ENCODE data around the gene SCUBE1. TPM values are rescaled to one million over a fixed set of nuclear protein-coding genes. Genes with fewer than 3 reads are reported as not detected.

SCUBE1 gene
- total RNA-seq, 1 experiment from 2014 or later: not detected

- Histone ChIP-seq H3K27me3 (ENCODE audit: control insufficient read depth, insufficient read depth, low read length) (no peaks in the 10 kb centered on the region), H3K9me3 (ENCODE audit: control insufficient read depth, insufficient read depth, low read depth, low read length) (no peaks in the 10 kb centered on the region), H3K4me1 (ENCODE audit: control insufficient read depth, insufficient read depth, low read length) (no peaks in the 10 kb centered on the region), H3K27ac (ENCODE audit: low read length) (no peak overlapping the region), H3K4me3 (ENCODE audit: low read depth in 2 of 2, low read length in 2 of 2) (no peak overlapping the region), H3K36me3 (ENCODE audit: control insufficient read depth, insufficient read depth, low read length) (no peaks in the 10 kb centered on the region)
- TF ChIP-seq SIN3A (IDR thresholded peaks at IDR 0.05; ENCODE audit: borderline replicate concordance, insufficient read depth, low read depth, low read length) (no peak), TCF7L2 (IDR thresholded peaks at IDR 0.05; ENCODE audit: low read depth, low read length) (no peak), POLR2AphosphoS5 (IDR thresholded peaks at IDR 0.05; ENCODE audit: low read depth, low read length) (no peak), REST (IDR thresholded peaks at IDR 0.05; ENCODE audit: insufficient read depth in 1 of 2, low read depth in 2 of 2, low read length in 1 of 2) (no peak), CTCF (IDR thresholded peaks at IDR 0.05) (no peak)
- ChIA-PET CTCF (interaction anchor here (1.1 to 1.3 kb wide), 2 partner anchors 39 to 75 kb away, joined by 4 to 5 read pairs; no protein-coding TSS in a partner anchor), POLR2A (no interaction called here)
- no TSS peak for BruUV-seq (replicated peaks)
- DNase-seq (ENCODE audit: low read depth, low spot score) (no peak), ATAC-seq (no peak)
- in situ Hi-C loops (cut with HindIII; ENCODE audit: low pct_unique_long_range_greater_than_20kb, low sequenced_read_pairs) (no loop called here), intact Hi-C loops (cut with micrococcal nuclease; ENCODE audit: unreplicated experiment) (loop anchor here (5.0 kb wide), 1 partner anchor 116 kb away; no protein-coding TSS in a partner anchor)
Measured at GRCh38 chr22:43270949-43271348, 72.2 kb downstream of the SCUBE1 start.

- in situ Hi-C loops (cut with HindIII; ENCODE audit: low pct_unique_long_range_greater_than_20kb, low sequenced_read_pairs): no loop called here
- no TSS peak for BruUV-seq (replicated peaks)
- Histone ChIP-seq H3K4me3 (ENCODE audit: low read depth in 2 of 2, low read length in 2 of 2) (no peak overlapping the region), H3K36me3 (ENCODE audit: control insufficient read depth, insufficient read depth, low read length) (no peaks in the 10 kb centered on the region), H3K27me3 (ENCODE audit: control insufficient read depth, insufficient read depth, low read length) (no peaks in the 10 kb centered on the region), H3K9me3 (ENCODE audit: control insufficient read depth, insufficient read depth, low read depth, low read length) (no peaks in the 10 kb centered on the region), H3K27ac (ENCODE audit: low read length) (no peak overlapping the region), H3K4me1 (ENCODE audit: control insufficient read depth, insufficient read depth, low read length) (no peaks in the 10 kb centered on the region)
- peak; percentile 64 for ATAC-seq
- intact Hi-C loops (cut with micrococcal nuclease; ENCODE audit: unreplicated experiment): loop anchor here (5.0 kb wide), 1 partner anchor 117 kb away; no protein-coding TSS in a partner anchor
- DNase-seq (ENCODE audit: low read depth, low spot score): no peak
- POLR2A ChIA-PET: no interaction called here
- CTCF ChIA-PET: interaction anchor here (1.1 to 1.3 kb wide), 2 partner anchors 39 to 76 kb away, joined by 4 to 5 read pairs; no protein-coding TSS in a partner anchor
- TF ChIP-seq SIN3A (IDR thresholded peaks at IDR 0.05; ENCODE audit: borderline replicate concordance, insufficient read depth, low read depth, low read length) (no peak), REST (IDR thresholded peaks at IDR 0.05; ENCODE audit: insufficient read depth in 1 of 2, low read depth in 2 of 2, low read length in 1 of 2) (no peak), POLR2AphosphoS5 (IDR thresholded peaks at IDR 0.05; ENCODE audit: low read depth, low read length) (no peak), TCF7L2 (IDR thresholded peaks at IDR 0.05; ENCODE audit: low read depth, low read length) (no peak), CTCF (IDR thresholded peaks at IDR 0.05) (no peak; the same call in 1 of the 2 replicates)
Measured at GRCh38 chr22:43270314-43270908, 72.8 kb downstream of the SCUBE1 start.
